HEK293 (cell line): ENCODE measurements around the gene TTLL4.

Source experiments
- CTCF ChIA-PET: fragments of 350-600 bp; formaldehyde crosslinking; extraction: SDS; loops from one replicate; lab custom pipeline; 2021; ENCODE audit warnings: antibody characterized with exemption; lab: Yijun Ruan, JAX
- POLR2A ChIA-PET: fragments of 300-600 bp; formaldehyde crosslinking; extraction: SDS; loops from one replicate; lab custom pipeline; 2020; ENCODE audit warnings: antibody characterized with exemption, inconsistent platforms; lab: Yijun Ruan, JAX
- H3K27ac ChIP-seq: fragments of 200-500 bp; sonication (Bioruptor generic); 2 replicates; pipeline ENCODE4 v1.5.1; 2014; ENCODE audit warnings: low read depth, low read length, control low read depth, inconsistent platforms; ENCODE audit errors: extremely low read depth
- H3K36me3 ChIP-seq, 2 experiments: fragments of 200-500 bp in 1 of 2; sonication (Bioruptor generic) in 1 of 2; 1 replicate in 1 of 2; 2 replicates in 1 of 2; pipeline ENCODE4 v1.5.1; 2014 to 2017; ENCODE audit warnings: inconsistent platforms in 2 of 2, low read length in 2 of 2; ENCODE audit not compliant: control insufficient read depth in 2 of 2, insufficient read depth in 1 of 2
- H3K4me1 ChIP-seq: fragments of 200-500 bp; sonication (Bioruptor generic); 2 replicates; pipeline ENCODE4 v1.5.1; 2014; ENCODE audit warnings: mild to moderate bottlenecking, low read length, inconsistent platforms; ENCODE audit not compliant: control insufficient read depth, insufficient read depth
- H3K4me3 ChIP-seq: 2 replicates; pipeline ENCODE4 v1.5.1; 2011; ENCODE audit warnings: low read depth, mild to moderate bottlenecking, control low read depth, low read length, moderate library complexity
- H3K9me3 ChIP-seq: fragments of 200-500 bp; sonication (Bioruptor generic); 2 replicates; pipeline ENCODE4 v1.5.1; 2014; ENCODE audit warnings: low read depth, low read length, inconsistent platforms; ENCODE audit not compliant: control insufficient read depth, insufficient read depth
- FEZF1 ChIP-seq: fragments of 450-650 bp; formaldehyde crosslinking; IDR thresholded peaks from 2 replicates; pipeline ENCODE4 v1.5.1; 2016; ENCODE audit warnings: missing biosample characterization, missing genetic modification characterization
- GLIS1 ChIP-seq: fragments of 450-650 bp; formaldehyde crosslinking; IDR thresholded peaks from 2 replicates; pipeline ENCODE4 v1.5.1; 2016; ENCODE audit warnings: missing biosample characterization, missing genetic modification characterization
- OSR2 ChIP-seq: fragments of 450-650 bp; formaldehyde crosslinking; IDR thresholded peaks from 2 replicates; pipeline ENCODE4 v1.5.1; 2016; ENCODE audit warnings: missing biosample characterization, missing genetic modification characterization
- PATZ1 ChIP-seq: fragments of 450-650 bp; formaldehyde crosslinking; IDR thresholded peaks from 2 replicates; pipeline ENCODE4 v1.5.1; 2016; ENCODE audit warnings: missing biosample characterization, missing genetic modification characterization
- PRDM10 ChIP-seq: fragments of 450-650 bp; formaldehyde crosslinking; IDR thresholded peaks from 2 replicates; pipeline ENCODE4 v1.5.1; 2016; ENCODE audit warnings: missing biosample characterization, missing genetic modification characterization
- WT1 ChIP-seq: fragments of 450-650 bp; formaldehyde crosslinking; IDR thresholded peaks from 2 replicates; pipeline ENCODE4 v1.5.1; 2016; ENCODE audit warnings: missing biosample characterization, missing genetic modification characterization
- ZBTB20 ChIP-seq: fragments of 450-650 bp; formaldehyde crosslinking; IDR thresholded peaks from 2 replicates; pipeline ENCODE4 v1.5.1; 2016; ENCODE audit warnings: missing biosample characterization, missing genetic modification characterization
- ZFHX2 ChIP-seq: fragments of 450-650 bp; formaldehyde crosslinking; conservative IDR thresholded peaks from 2 replicates; pipeline ENCODE4 v1.5.1; 2016; ENCODE audit warnings: missing biosample characterization, missing genetic modification characterization
- ZIC2 ChIP-seq: fragments of 450-650 bp; formaldehyde crosslinking; IDR thresholded peaks from 2 replicates; pipeline ENCODE4 v1.5.1; 2016; ENCODE audit warnings: missing biosample characterization, missing genetic modification characterization
- ZNF10 ChIP-seq: fragments of 450-650 bp; formaldehyde crosslinking; IDR thresholded peaks from 2 replicates; pipeline ENCODE4 v1.5.1; 2017; ENCODE audit warnings: missing biosample characterization, missing genetic modification characterization
- ZNF112 ChIP-seq: fragments of 450-650 bp; formaldehyde crosslinking; IDR thresholded peaks from 2 replicates; pipeline ENCODE4 v1.5.0; 2017; ENCODE audit warnings: missing biosample characterization, missing genetic modification characterization
- ZNF214 ChIP-seq: fragments of 450-650 bp; formaldehyde crosslinking; IDR thresholded peaks from 2 replicates; pipeline ENCODE4 v1.5.1; 2017; ENCODE audit warnings: missing biosample characterization, mild to moderate bottlenecking, missing genetic modification characterization, borderline replicate concordance
- ZNF341 ChIP-seq: fragments of 450-650 bp; formaldehyde crosslinking; IDR thresholded peaks from 2 replicates; pipeline ENCODE4; 2016; ENCODE audit warnings: low read depth, missing biosample characterization, missing genetic modification characterization
- ZNF473 ChIP-seq: fragments of 450-650 bp; formaldehyde crosslinking; IDR thresholded peaks from 2 replicates; pipeline ENCODE4 v1.5.1; 2017; ENCODE audit warnings: missing biosample characterization, missing genetic modification characterization
- ZNF555 ChIP-seq: fragments of 450-650 bp; formaldehyde crosslinking; conservative IDR thresholded peaks from 2 replicates; pipeline ENCODE4 v1.5.1; 2017; ENCODE audit warnings: missing biosample characterization, mild to moderate bottlenecking, missing genetic modification characterization, inconsistent platforms
- ZNF596 ChIP-seq: fragments of 450-650 bp; IDR thresholded peaks from 2 replicates; pipeline ENCODE4 v1.5.0; 2018; ENCODE audit warnings: missing biosample characterization, mild to moderate bottlenecking, missing genetic modification characterization, moderate library complexity
- ZNF670 ChIP-seq: fragments of 450-650 bp; formaldehyde crosslinking; IDR thresholded peaks from 2 replicates; pipeline ENCODE4 v1.5.1; 2016; ENCODE audit warnings: missing biosample characterization, missing genetic modification characterization, low read depth
- ZXDB ChIP-seq: fragments of 450-650 bp; formaldehyde crosslinking; IDR thresholded peaks from 2 replicates; pipeline ENCODE4 v1.5.1; 2016; ENCODE audit warnings: missing biosample characterization, missing genetic modification characterization
- TF ChIP-seq, protein P1 (sequence below): fragments of 450-650 bp; formaldehyde crosslinking; IDR thresholded peaks from 2 replicates; pipeline ENCODE4 v1.5.1; 2016; ENCODE audit warnings: missing biosample characterization, missing genetic modification characterization
- TF ChIP-seq, protein P2 (sequence below): fragments of 450-650 bp; formaldehyde crosslinking; IDR thresholded peaks from 2 replicates; pipeline ENCODE4 v1.5.1; 2016; ENCODE audit warnings: missing biosample characterization, missing genetic modification characterization

Gene TTLL4

GRCh38 chr2:218798767-218799504, 88.3 kb downstream of the TTLL4 start:
- H3K4me1 ChIP-seq = peaks cover 14% of the 10 kb centered on the region
- TF ChIP-seq ZFHX2 (no peak), PRDM10 (tag by site-specific recombination) (peak; percentile 63; the same call in 1 of the 2 replicates), ZXDB (tag by site-specific recombination) (peak; percentile 77), ZIC2 (tag by site-specific recombination) (peak; percentile 66), ZNF10 (peak; percentile 86), ZNF341 (tag by site-specific recombination) (no peak), ZNF596 (tag by site-specific recombination) (no peak), ZNF112 (tag by site-specific recombination) (no peak), GLIS1 (tag by site-specific recombination) (peak; percentile 48), OSR2 (peak; percentile 31; the same call in 1 of the 2 replicates), FEZF1 (peak; percentile 50), ZNF670 (no peak), ZBTB20 (tag by site-specific recombination) (no peak), WT1 (tag by site-specific recombination) (no peak)
- TF ChIP-seq, protein P1, sequence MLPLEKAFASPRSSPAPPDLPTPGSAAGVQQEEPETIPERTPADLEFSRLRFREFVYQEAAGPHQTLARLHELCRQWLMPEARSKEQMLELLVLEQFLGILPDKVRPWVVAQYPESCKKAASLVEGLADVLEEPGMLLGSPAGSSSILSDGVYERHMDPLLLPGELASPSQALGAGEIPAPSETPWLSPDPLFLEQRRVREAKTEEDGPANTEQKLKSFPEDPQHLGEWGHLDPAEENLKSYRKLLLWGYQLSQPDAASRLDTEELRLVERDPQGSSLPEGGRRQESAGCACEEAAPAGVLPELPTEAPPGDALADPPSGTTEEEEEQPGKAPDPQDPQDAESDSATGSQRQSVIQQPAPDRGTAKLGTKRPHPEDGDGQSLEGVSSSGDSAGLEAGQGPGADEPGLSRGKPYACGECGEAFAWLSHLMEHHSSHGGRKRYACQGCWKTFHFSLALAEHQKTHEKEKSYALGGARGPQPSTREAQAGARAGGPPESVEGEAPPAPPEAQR = no peak
- ChIA-PET CTCF (interaction anchor here (0.6 to 0.7 kb wide), 2 partner anchors 12 to 64 kb away, joined by 3 read pairs; no protein-coding TSS in a partner anchor), POLR2A (no interaction called here)
- H3K4me3 ChIP-seq = no peak overlapping the region
- peak overlapping the region; percentile 72; the same call in 1 of the 2 replicates for H3K27ac ChIP-seq
- H3K36me3 ChIP-seq = no peaks in the 10 kb centered on the region
- H3K9me3 ChIP-seq = no peaks in the 10 kb centered on the region

- Histone ChIP-seq H3K4me1 (peaks cover 14% of the 10 kb centered on the region), H3K27ac (peak overlapping the region; percentile 72), H3K36me3 (no peaks in the 10 kb centered on the region), H3K9me3 (no peaks in the 10 kb centered on the region), H3K4me3 (no peak overlapping the region)
- CTCF ChIA-PET = no interaction called here
- POLR2A ChIA-PET = no interaction called here
- no peak for TF ChIP-seq ZNF214 (tag by site-specific recombination)
- TF ChIP-seq, protein P2, sequence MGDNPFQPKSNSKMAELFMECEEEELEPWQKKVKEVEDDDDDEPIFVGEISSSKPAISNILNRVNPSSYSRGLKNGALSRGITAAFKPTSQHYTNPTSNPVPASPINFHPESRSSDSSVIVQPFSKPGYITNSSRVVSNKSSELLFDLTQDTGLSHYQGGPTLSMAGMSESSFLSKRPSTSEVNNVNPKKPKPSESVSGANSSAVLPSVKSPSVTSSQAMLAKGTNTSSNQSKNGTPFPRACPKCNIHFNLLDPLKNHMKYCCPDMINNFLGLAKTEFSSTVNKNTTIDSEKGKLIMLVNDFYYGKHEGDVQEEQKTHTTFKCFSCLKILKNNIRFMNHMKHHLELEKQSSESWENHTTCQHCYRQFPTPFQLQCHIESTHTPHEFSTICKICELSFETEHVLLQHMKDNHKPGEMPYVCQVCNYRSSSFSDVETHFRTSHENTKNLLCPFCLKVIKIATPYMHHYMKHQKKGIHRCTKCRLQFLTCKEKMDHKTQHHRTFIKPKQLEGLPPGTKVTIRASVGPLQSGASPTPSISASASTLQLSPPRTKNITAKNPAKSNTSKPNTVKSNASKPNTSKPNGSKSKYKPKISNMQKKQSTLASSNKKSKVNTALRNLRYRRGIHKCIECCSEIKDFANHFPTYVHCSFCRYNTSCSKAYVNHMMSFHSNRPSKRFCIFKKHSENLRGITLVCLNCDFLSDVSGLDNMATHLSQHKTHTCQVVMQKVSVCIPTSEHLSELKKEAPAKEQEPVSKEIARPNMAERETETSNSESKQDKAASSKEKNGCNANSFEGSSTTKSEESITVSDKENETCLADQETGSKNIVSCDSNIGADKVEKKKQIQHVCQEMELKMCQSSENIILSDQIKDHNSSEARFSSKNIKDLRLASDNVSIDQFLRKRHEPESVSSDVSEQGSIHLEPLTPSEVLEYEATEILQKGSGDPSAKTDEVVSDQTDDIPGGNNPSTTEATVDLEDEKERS (tag by site-specific recombination) = no peak
- TF ChIP-seq ZNF473 (tag by site-specific recombination) = no peak
- 0 out of 2 replicates have a peak, but pooled peaks have one; percentile 21 for TF ChIP-seq PATZ1 (tag by site-specific recombination)
- peak; percentile 93 for TF ChIP-seq PRDM10 (tag by site-specific recombination)
- no peak for TF ChIP-seq ZNF555 (tag by site-specific recombination)
Observed at GRCh38 chr2:218799990-218800389, 89.4 kb downstream of the TTLL4 start.
